ENCODE measurements around the gene SLC36A1. TPM values are rescaled to one million over a fixed set of nuclear protein-coding genes. Genes with fewer than 3 reads are reported as not detected.

SLC36A1 gene
- total RNA-seq, 2 donors from 2014 or later = 20.2 to 30.6 TPM

GRCh38 chr5:151454889-151455288, 7.5 kb downstream of the SLC36A1 start:
- intact Hi-C loops (cut with DNase I) = no loop called here
- H3K27me3 ChIP-seq = no peaks in the 10 kb centered on the region
- no peaks in the 10 kb centered on the region for H3K36me3 ChIP-seq
- H3K27ac ChIP-seq = no peak overlapping the region
- DNase-seq = no peak
- H3K4me3 ChIP-seq = no peak overlapping the region
- no peak overlapping the region for H3K9ac ChIP-seq (ENCODE audit: low read depth in 2 of 2, low read length in 2 of 2)
- H3K4me1 ChIP-seq = peaks cover 12% of the 10 kb centered on the region
- TF ChIP-seq, protein P1, sequence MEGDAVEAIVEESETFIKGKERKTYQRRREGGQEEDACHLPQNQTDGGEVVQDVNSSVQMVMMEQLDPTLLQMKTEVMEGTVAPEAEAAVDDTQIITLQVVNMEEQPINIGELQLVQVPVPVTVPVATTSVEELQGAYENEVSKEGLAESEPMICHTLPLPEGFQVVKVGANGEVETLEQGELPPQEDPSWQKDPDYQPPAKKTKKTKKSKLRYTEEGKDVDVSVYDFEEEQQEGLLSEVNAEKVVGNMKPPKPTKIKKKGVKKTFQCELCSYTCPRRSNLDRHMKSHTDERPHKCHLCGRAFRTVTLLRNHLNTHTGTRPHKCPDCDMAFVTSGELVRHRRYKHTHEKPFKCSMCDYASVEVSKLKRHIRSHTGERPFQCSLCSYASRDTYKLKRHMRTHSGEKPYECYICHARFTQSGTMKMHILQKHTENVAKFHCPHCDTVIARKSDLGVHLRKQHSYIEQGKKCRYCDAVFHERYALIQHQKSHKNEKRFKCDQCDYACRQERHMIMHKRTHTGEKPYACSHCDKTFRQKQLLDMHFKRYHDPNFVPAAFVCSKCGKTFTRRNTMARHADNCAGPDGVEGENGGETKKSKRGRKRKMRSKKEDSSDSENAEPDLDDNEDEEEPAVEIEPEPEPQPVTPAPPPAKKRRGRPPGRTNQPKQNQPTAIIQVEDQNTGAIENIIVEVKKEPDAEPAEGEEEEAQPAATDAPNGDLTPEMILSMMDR (IDR thresholded peaks at IDR 0.05) = no peak
- H3K9me3 ChIP-seq = no peaks in the 10 kb centered on the region

GRCh38 chr5:151456321-151456940, 9.0 kb downstream of the SLC36A1 start:
- Histone ChIP-seq H3K9ac (ENCODE audit: low read depth in 2 of 2, low read length in 2 of 2) (peak overlapping the region in 1 of 2 donors; percentile 21), H3K4me3 (no peak overlapping the region), H3K36me3 (no peaks in the 10 kb centered on the region), H3K27me3 (no peaks in the 10 kb centered on the region), H3K4me1 (peaks cover 12% of the 10 kb centered on the region), H3K9me3 (no peaks in the 10 kb centered on the region), H3K27ac (no peak overlapping the region)
- TF ChIP-seq, protein P1 (IDR thresholded peaks at IDR 0.05) = no peak
- intact Hi-C loops (cut with DNase I) = no loop called here
- DNase-seq = no peak

- H3K9ac ChIP-seq (ENCODE audit: low read depth in 2 of 2, low read length in 2 of 2) = no peak overlapping the region
- no peaks in the 10 kb centered on the region for H3K27me3 ChIP-seq
- H3K36me3 ChIP-seq = no peaks in the 10 kb centered on the region
- DNase-seq = no peak
- no peak overlapping the region for H3K4me3 ChIP-seq
- intact Hi-C loops (cut with DNase I) = no loop called here
- peaks cover 12% of the 10 kb centered on the region for H3K4me1 ChIP-seq
- no peaks in the 10 kb centered on the region for H3K9me3 ChIP-seq
- TF ChIP-seq, protein P1 (IDR thresholded peaks at IDR 0.05) = no peak
- H3K27ac ChIP-seq = no peak overlapping the region
Measured at GRCh38 chr5:151458314-151458713, 10.9 kb downstream of the SLC36A1 start.

DNA sequence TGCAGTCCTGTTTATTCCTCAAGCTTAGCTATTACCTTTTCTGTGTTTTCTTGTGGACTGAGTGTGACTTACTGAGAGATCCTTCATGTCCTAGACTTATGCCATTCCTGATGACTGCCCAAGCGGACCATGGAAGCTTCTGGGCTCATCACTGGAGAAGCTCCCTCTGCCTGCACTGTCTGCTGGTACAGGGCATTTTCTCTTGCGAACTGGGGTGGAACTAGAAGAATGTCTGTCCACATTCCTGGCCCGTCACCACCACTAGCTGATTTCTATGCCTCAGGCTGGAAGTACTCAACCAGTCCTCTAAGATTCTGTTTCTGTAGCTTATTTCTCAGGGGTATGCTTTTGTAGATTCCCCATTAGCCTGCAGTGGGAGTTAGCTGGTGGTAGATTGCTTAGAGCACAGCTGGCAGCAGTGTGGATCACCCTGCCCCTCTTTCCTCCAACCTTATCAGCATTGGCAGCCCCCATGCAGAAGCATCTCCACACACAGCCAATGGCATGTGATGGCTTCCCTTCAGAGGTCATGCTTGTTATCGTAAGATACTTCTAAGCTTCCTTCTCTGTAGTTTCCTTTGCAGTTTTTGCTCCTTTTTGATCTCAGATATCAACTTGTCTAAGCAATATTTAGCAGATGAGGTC, 12.4 kb downstream of the SLC36A1 start:
- TF ChIP-seq, protein P1 (IDR thresholded peaks at IDR 0.05) = no peak
- H3K4me1 ChIP-seq = peaks cover 12% of the 10 kb centered on the region
- no peak overlapping the region for H3K27ac ChIP-seq
- H3K27me3 ChIP-seq = no peaks in the 10 kb centered on the region
- no peak overlapping the region for H3K9ac ChIP-seq (ENCODE audit: low read depth in 2 of 2, low read length in 2 of 2)
- no peaks in the 10 kb centered on the region for H3K9me3 ChIP-seq
- intact Hi-C loops (cut with DNase I) = no loop called here
- DNase-seq = no peak
- H3K4me3 ChIP-seq = no peak overlapping the region
- no peaks in the 10 kb centered on the region for H3K36me3 ChIP-seq

- DNase-seq = no peak
- no peaks in the 10 kb centered on the region for H3K9me3 ChIP-seq
- H3K27me3 ChIP-seq = no peaks in the 10 kb centered on the region
- intact Hi-C loops (cut with DNase I) = no loop called here
- H3K9ac ChIP-seq (ENCODE audit: low read depth in 2 of 2, low read length in 2 of 2) = no peak overlapping the region
- H3K27ac ChIP-seq = no peak overlapping the region
- peaks cover 8% of the 10 kb centered on the region for H3K4me1 ChIP-seq
- TF ChIP-seq, protein P1 (IDR thresholded peaks at IDR 0.05) = no peak
- H3K36me3 ChIP-seq = no peaks in the 10 kb centered on the region
- no peak overlapping the region for H3K4me3 ChIP-seq
Measured at GRCh38 chr5:151461312-151461711, 13.9 kb downstream of the SLC36A1 start.
